CD4-positive, alpha-beta T cell treated with Interleukin-1 beta for 1 hour (primary cell): ENCODE data around the gene FBH1.
"Not testable (repeated sequence)": the region's sequence is repeated elsewhere in the genome, so short reads cannot be mapped to it uniquely, and the experiment has no call there.

Source experiments
- DNase-seq, 2 donors: peaks; one replicate each; pipeline ENCODE4 v3.0.0-alpha.2; 2020 to 2022

Gene FBH1

GRCh38 chr10:5943536-5943935 is 53.5 kb downstream of the FBH1 start:
- DNase-seq, result no peak

- DNase-seq, result no peak
Measured at GRCh38 chr10:5944389-5945189, 54.5 kb downstream of the FBH1 start.

- no peak for DNase-seq
Measured at GRCh38 chr10:5945190-5945509, 55.1 kb downstream of the FBH1 start.

- DNase-seq, result peak in 1 of 2 donors; percentile 6
Measured at GRCh38 chr10:5945561-5946418, 55.7 kb downstream of the FBH1 start.

- DNase-seq, result not testable (repeated sequence)
Measured at GRCh38 chr10:5946419-5946775, 56.4 kb downstream of the FBH1 start.

GRCh38 chr10:5946786-5947185 is 56.7 kb downstream of the FBH1 start:
- no peak for DNase-seq

- no peak for DNase-seq
Measured at GRCh38 chr10:5947471-5948207, 57.6 kb downstream of the FBH1 start.

- DNase-seq, result no peak
Measured at GRCh38 chr10:5948208-5948585, 58.2 kb downstream of the FBH1 start.

GRCh38 chr10:5949009-5949759 is 59.1 kb downstream of the FBH1 start:
- DNase-seq, result peak; percentile 18 to 25

- peak in 1 of 2 donors; percentile 42 for DNase-seq
Measured at GRCh38 chr10:5951167-5951711, 61.2 kb downstream of the FBH1 start.

GRCh38 chr10:5951721-5952407 is 61.8 kb downstream of the FBH1 start:
- no peak for DNase-seq

- no peak for DNase-seq
Measured at GRCh38 chr10:5952731-5953385, 62.8 kb downstream of the FBH1 start.

GRCh38 chr10:5953676-5954075 is 63.6 kb downstream of the FBH1 start:
- DNase-seq, result no peak

GRCh38 chr10:5956146-5956936 is 66.3 kb downstream of the FBH1 start:
- no peak for DNase-seq

- DNase-seq, result no peak
Measured at GRCh38 chr10:5958077-5958476, 68.0 kb downstream of the FBH1 start.

- no peak for DNase-seq
Measured at GRCh38 chr10:5958675-5959074, 68.6 kb downstream of the FBH1 start.

- no peak for DNase-seq
Measured at GRCh38 chr10:5959142-5959541, 69.1 kb downstream of the FBH1 start.

GRCh38 chr10:5959581-5960069 is 69.6 kb downstream of the FBH1 start:
- no peak for DNase-seq

GRCh38 chr10:5960070-5960972 is 70.3 kb downstream of the FBH1 start:
- DNase-seq, result no peak
